SU-DHL-6 (cell line): ENCODE data around the gene DHRS7.

Source experiments
- EZH2phosphoT487 ChIP-seq: fragments of 200-600 bp; sonication (generic), shearing (Covaris generic); conservative IDR thresholded peaks from 2 replicates; pipeline ENCODE4 v1.6.1; 2018; ENCODE audit warnings: mild to moderate bottlenecking, antibody characterized with exemption, low read length, moderate library complexity, mixed read lengths
- TF ChIP-seq, protein P1 (sequence below): fragments of 200-600 bp; sonication (generic); IDR thresholded peaks from one replicate; pipeline ENCODE4 v1.5.1; 2017; ENCODE audit warnings: antibody characterized with exemption, mild to moderate bottlenecking, low read length, moderate library complexity; ENCODE audit not compliant: insufficient read depth, poor library complexity, severe bottlenecking

DNA sequence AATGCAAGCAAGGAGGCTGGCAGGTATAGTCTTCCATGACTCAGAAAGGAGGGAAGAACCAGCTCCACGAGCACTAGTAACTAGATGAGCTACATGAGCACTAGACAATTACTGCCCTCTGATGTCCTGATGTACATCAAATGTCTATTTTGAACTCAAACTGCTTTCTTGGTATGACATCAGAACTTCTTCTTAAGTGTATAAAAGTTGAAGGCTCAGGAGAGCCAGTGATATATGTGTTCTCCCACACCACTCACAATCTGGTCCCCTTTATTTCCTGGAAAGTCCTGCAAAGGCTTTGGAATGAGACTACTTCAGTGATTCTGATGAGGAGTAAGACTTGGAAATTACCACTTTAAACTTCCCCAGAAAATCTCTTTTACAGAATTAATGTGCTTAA lies 18.5 kb upstream of the DHRS7 start:
- TF ChIP-seq, protein P1, sequence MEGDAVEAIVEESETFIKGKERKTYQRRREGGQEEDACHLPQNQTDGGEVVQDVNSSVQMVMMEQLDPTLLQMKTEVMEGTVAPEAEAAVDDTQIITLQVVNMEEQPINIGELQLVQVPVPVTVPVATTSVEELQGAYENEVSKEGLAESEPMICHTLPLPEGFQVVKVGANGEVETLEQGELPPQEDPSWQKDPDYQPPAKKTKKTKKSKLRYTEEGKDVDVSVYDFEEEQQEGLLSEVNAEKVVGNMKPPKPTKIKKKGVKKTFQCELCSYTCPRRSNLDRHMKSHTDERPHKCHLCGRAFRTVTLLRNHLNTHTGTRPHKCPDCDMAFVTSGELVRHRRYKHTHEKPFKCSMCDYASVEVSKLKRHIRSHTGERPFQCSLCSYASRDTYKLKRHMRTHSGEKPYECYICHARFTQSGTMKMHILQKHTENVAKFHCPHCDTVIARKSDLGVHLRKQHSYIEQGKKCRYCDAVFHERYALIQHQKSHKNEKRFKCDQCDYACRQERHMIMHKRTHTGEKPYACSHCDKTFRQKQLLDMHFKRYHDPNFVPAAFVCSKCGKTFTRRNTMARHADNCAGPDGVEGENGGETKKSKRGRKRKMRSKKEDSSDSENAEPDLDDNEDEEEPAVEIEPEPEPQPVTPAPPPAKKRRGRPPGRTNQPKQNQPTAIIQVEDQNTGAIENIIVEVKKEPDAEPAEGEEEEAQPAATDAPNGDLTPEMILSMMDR = no peak
- no peak for TF ChIP-seq EZH2phosphoT487
